Mesendoderm (in vitro differentiated cells): ENCODE data around the gene CCDC73.

ENCODE experiments used
- DNase-seq: peaks from one replicate; pipeline ENCODE4 v3.0.0; 2013
- H2AK5ac ChIP-seq: 2 replicates; pipeline ENCODE4 v1.6.1; 2013; ENCODE audit warnings: low read length, inconsistent platforms
- H2BK120ac ChIP-seq: 2 replicates; pipeline ENCODE4 v1.6.1; 2013; ENCODE audit warnings: low read depth, mild to moderate bottlenecking, low read length, moderate library complexity, mixed read lengths
- H2BK15ac ChIP-seq: replicated peaks from 2 replicates; pipeline ENCODE4 v1.6.1; 2013; ENCODE audit warnings: low read depth, mild to moderate bottlenecking, moderate library complexity
- H2BK5ac ChIP-seq: 2 replicates; pipeline ENCODE4 v1.6.1; 2013; ENCODE audit warnings: low read length, inconsistent platforms
- H3K18ac ChIP-seq: 2 replicates; pipeline ENCODE4 v1.6.1; 2013; ENCODE audit warnings: mild to moderate bottlenecking, low read length, mixed read lengths
- H3K23ac ChIP-seq: one replicate; pipeline ENCODE4 v1.6.1; 2013; ENCODE audit warnings: low read length
- H3K27ac ChIP-seq: 2 replicates; pipeline ENCODE4 v1.5.1; 2013; ENCODE audit warnings: low read depth, mild to moderate bottlenecking, inconsistent platforms, low read length, moderate library complexity
- H3K27me3 ChIP-seq: 2 replicates; pipeline ENCODE4 v1.6.1; 2013; ENCODE audit warnings: low read length, control low read depth, mild to moderate bottlenecking, inconsistent platforms; ENCODE audit not compliant: insufficient read depth, poor library complexity
- H3K36me3 ChIP-seq: 2 replicates; pipeline ENCODE4 v1.6.1; 2013; ENCODE audit warnings: low read length, inconsistent platforms; ENCODE audit not compliant: control insufficient read depth, insufficient read depth
- H3K4ac ChIP-seq: one replicate; pipeline ENCODE4 v1.6.1; 2013; ENCODE audit warnings: low read depth, mild to moderate bottlenecking, low read length, moderate library complexity
- H3K4me1 ChIP-seq: 2 replicates; pipeline ENCODE4 v1.6.1; 2013; ENCODE audit warnings: low read depth, low read length, inconsistent platforms; ENCODE audit not compliant: control insufficient read depth
- H3K4me2 ChIP-seq: 2 replicates; pipeline ENCODE4 v1.6.1; 2013; ENCODE audit warnings: low read length
- H3K4me3 ChIP-seq: 2 replicates; pipeline ENCODE4 v1.5.1; 2013; ENCODE audit warnings: mild to moderate bottlenecking, low read length
- H3K56ac ChIP-seq: one replicate; pipeline ENCODE4 v1.6.1; 2013; ENCODE audit warnings: low read length
- H3K79me1 ChIP-seq: 2 replicates; pipeline ENCODE4 v1.6.1; 2013; ENCODE audit warnings: low read length, inconsistent platforms
- H3K79me2 ChIP-seq: 2 replicates; pipeline ENCODE4 v1.6.1; 2013; ENCODE audit warnings: mild to moderate bottlenecking, low read length; ENCODE audit not compliant: control insufficient read depth, insufficient read depth
- H3K9ac ChIP-seq: 2 replicates; pipeline ENCODE4 v1.6.1; 2013; ENCODE audit warnings: low read length, inconsistent platforms
- H4K5ac ChIP-seq: one replicate; pipeline ENCODE4 v1.6.1; 2013; ENCODE audit warnings: low read length
- H4K8ac ChIP-seq: one replicate; pipeline ENCODE4 v1.6.1; 2013; ENCODE audit warnings: low read depth, mild to moderate bottlenecking, control low read depth, low read length, moderate library complexity
- WGBS: extraction: QIAGEN DNeasy Blood & Tissue Kit; methylation state at CpG from one replicate; pipeline ENCODE4 v1.1.7; 2013; ENCODE audit warnings: low lambda C conversion rate, missing lambda C conversion rate; ENCODE audit not compliant: insufficient coverage; ENCODE audit errors: extremely low coverage; 5-methylcytosine and 5-hydroxymethylcytosine counted together

The CCDC73 gene

GRCh38 chr11:32643526-32643925 is 150.9 kb downstream of the CCDC73 start:
- no peak overlapping the region for H3K56ac ChIP-seq
- no peak overlapping the region for H2BK15ac ChIP-seq
- H3K36me3 ChIP-seq: no peaks in the 10 kb centered on the region
- no peak overlapping the region for H3K27ac ChIP-seq
- no peak overlapping the region for H2AK5ac ChIP-seq
- no peak overlapping the region for H2BK120ac ChIP-seq
- no peak for DNase-seq
- H3K79me1 ChIP-seq: no peaks in the 10 kb centered on the region
- no peak overlapping the region for H4K5ac ChIP-seq
- H3K27me3 ChIP-seq: no peaks in the 10 kb centered on the region
- H3K9ac ChIP-seq: no peak overlapping the region
- WGBS: no CpG with 5 or more reads among the region's 1 CpG
- H4K8ac ChIP-seq: no peak overlapping the region
- no peak overlapping the region for H3K4ac ChIP-seq
- no peak overlapping the region for H3K4me3 ChIP-seq
- no peak overlapping the region for H3K4me2 ChIP-seq
- no peaks in the 10 kb centered on the region for H3K4me1 ChIP-seq
- H3K23ac ChIP-seq: no peak overlapping the region
- no peak overlapping the region for H3K18ac ChIP-seq
- no peaks in the 10 kb centered on the region for H3K79me2 ChIP-seq
- no peak overlapping the region for H2BK5ac ChIP-seq

- no peak overlapping the region for H4K8ac ChIP-seq
- no peaks in the 10 kb centered on the region for H3K4me1 ChIP-seq
- H3K27me3 ChIP-seq: no peaks in the 10 kb centered on the region
- DNase-seq: no peak
- H2AK5ac ChIP-seq: no peak overlapping the region
- no peaks in the 10 kb centered on the region for H3K79me1 ChIP-seq
- H3K18ac ChIP-seq: no peak overlapping the region
- no peak overlapping the region for H2BK5ac ChIP-seq
- no peak overlapping the region for H3K4me2 ChIP-seq
- H3K4ac ChIP-seq: no peak overlapping the region
- no peaks in the 10 kb centered on the region for H3K79me2 ChIP-seq
- H3K27ac ChIP-seq: no peak overlapping the region
- no peak overlapping the region for H3K9ac ChIP-seq
- no peak overlapping the region for H3K23ac ChIP-seq
- H3K4me3 ChIP-seq: no peak overlapping the region
- no peak overlapping the region for H4K5ac ChIP-seq
- H2BK15ac ChIP-seq: no peak overlapping the region
- no peak overlapping the region for H3K56ac ChIP-seq
- no peak overlapping the region for H2BK120ac ChIP-seq
- no peaks in the 10 kb centered on the region for H3K36me3 ChIP-seq
Measured at GRCh38 chr11:32641361-32641760, 153.1 kb downstream of the CCDC73 start.

GRCh38 chr11:32635819-32636218 is 158.6 kb downstream of the CCDC73 start:
- Histone ChIP-seq H4K5ac (no peak overlapping the region), H3K4me1 (no peaks in the 10 kb centered on the region), H3K23ac (no peak overlapping the region), H3K79me2 (no peaks in the 10 kb centered on the region), H3K9ac (no peak overlapping the region), H2AK5ac (no peak overlapping the region), H2BK120ac (no peak overlapping the region), H4K8ac (no peak overlapping the region), H3K36me3 (no peaks in the 10 kb centered on the region), H3K18ac (no peak overlapping the region), H2BK15ac (no peak overlapping the region), H3K56ac (no peak overlapping the region), H2BK5ac (no peak overlapping the region), H3K4me2 (no peak overlapping the region), H3K4ac (no peak overlapping the region), H3K79me1 (no peaks in the 10 kb centered on the region), H3K4me3 (no peak overlapping the region), H3K27ac (no peak overlapping the region), H3K27me3 (no peaks in the 10 kb centered on the region)
- no peak for DNase-seq
- WGBS: no CpG with 5 or more reads among the region's 2 CpGs

- Histone ChIP-seq H3K27ac (no peak overlapping the region), H3K36me3 (no peaks in the 10 kb centered on the region), H3K4me2 (no peak overlapping the region), H2BK5ac (no peak overlapping the region), H3K23ac (no peak overlapping the region), H3K9ac (no peak overlapping the region), H2BK15ac (no peak overlapping the region), H3K79me1 (no peaks in the 10 kb centered on the region), H3K4ac (no peak overlapping the region), H3K4me1 (no peaks in the 10 kb centered on the region), H4K8ac (no peak overlapping the region), H2BK120ac (no peak overlapping the region), H3K56ac (no peak overlapping the region), H3K27me3 (no peaks in the 10 kb centered on the region), H4K5ac (no peak overlapping the region), H3K18ac (no peak overlapping the region), H3K4me3 (no peak overlapping the region), H3K79me2 (no peaks in the 10 kb centered on the region), H2AK5ac (no peak overlapping the region)
- DNase-seq: no peak
Measured at GRCh38 chr11:32630844-32631243, 163.6 kb downstream of the CCDC73 start.

GRCh38 chr11:32616903-32617302 is 177.6 kb downstream of the CCDC73 start:
- H2BK120ac ChIP-seq: no peak overlapping the region
- no peak overlapping the region for H3K27ac ChIP-seq

GRCh38 chr11:32615422-32615821 is 179.0 kb downstream of the CCDC73 start:
- H3K4ac ChIP-seq: no peak overlapping the region
- no peak overlapping the region for H3K27ac ChIP-seq
- no peaks in the 10 kb centered on the region for H3K79me2 ChIP-seq
- H2AK5ac ChIP-seq: no peak overlapping the region
- no peak overlapping the region for H3K18ac ChIP-seq
- no peak overlapping the region for H3K4me3 ChIP-seq
- no peaks in the 10 kb centered on the region for H3K79me1 ChIP-seq
- H2BK5ac ChIP-seq: no peak overlapping the region
- no peaks in the 10 kb centered on the region for H3K4me1 ChIP-seq
- H3K23ac ChIP-seq: no peak overlapping the region
- H3K56ac ChIP-seq: no peak overlapping the region
- H2BK15ac ChIP-seq: no peak overlapping the region
- H2BK120ac ChIP-seq: no peak overlapping the region
- H3K36me3 ChIP-seq: no peaks in the 10 kb centered on the region
- no peak overlapping the region for H4K5ac ChIP-seq
- no peak overlapping the region for H3K4me2 ChIP-seq
- H4K8ac ChIP-seq: no peak overlapping the region
- no peaks in the 10 kb centered on the region for H3K27me3 ChIP-seq
- no peak overlapping the region for H3K9ac ChIP-seq
- DNase-seq: no peak

More at GRCh38 chr11:32616903-32617302, 177.6 kb downstream of the CCDC73 start:
- Histone ChIP-seq H3K56ac (no peak overlapping the region), H3K4me1 (no peaks in the 10 kb centered on the region), H2BK15ac (no peak overlapping the region), H4K5ac (no peak overlapping the region), H3K18ac (no peak overlapping the region), H3K4ac (no peak overlapping the region), H3K4me3 (no peak overlapping the region), H2AK5ac (no peak overlapping the region), H3K79me1 (no peaks in the 10 kb centered on the region), H3K36me3 (no peaks in the 10 kb centered on the region), H3K79me2 (no peaks in the 10 kb centered on the region), H3K27me3 (no peaks in the 10 kb centered on the region), H3K23ac (no peak overlapping the region), H3K4me2 (no peak overlapping the region), H2BK5ac (no peak overlapping the region), H4K8ac (no peak overlapping the region), H3K9ac (no peak overlapping the region)
- WGBS: no CpG with 5 or more reads among the region's 4 CpGs
- no peak for DNase-seq
